Caco-2 (cell line): ENCODE results near the gene CACNB1. TPM values are rescaled to one million over a fixed set of nuclear protein-coding genes. Genes with fewer than 3 reads are reported as not detected.

Source experiments
- Bru-seq: library from RNA; stranded (reverse); fragments of 400-500 nt; gene quantifications from one replicate; lab custom pipeline; 2021; lab: Mats Ljungman, UMichigan
- BruChase-seq, 2 experiments: library from RNA; stranded (reverse); fragments of 400-500 nt; gene quantifications; one replicate each; lab custom pipeline; 2021; lab: Mats Ljungman, UMichigan
- BruUV-seq: library from RNA; stranded (reverse); fragments of 400-500 nt; replicated peaks from 2 replicates; lab custom pipeline; 2021; lab: Mats Ljungman, UMichigan
- CTCF ChIA-PET: fragments of 300-600 bp; sonication (Branson Sonifier 250); formaldehyde crosslinking; loops from one replicate; lab custom pipeline; 2022; ENCODE audit warnings: antibody characterized with exemption; lab: Charles Lee
- POLR2A ChIA-PET: fragments of 300-600 bp; sonication (Branson Sonifier 250); formaldehyde crosslinking; loops from one replicate; lab custom pipeline; 2022; ENCODE audit warnings: antibody characterized with exemption; lab: Charles Lee
- DNase-seq, 2 experiments: peaks; one replicate each; pipeline versions ENCODE4 v3.0.0 to v3.0.0-alpha.2; 2020 to 2022
- H3K27me3 ChIP-seq: replicated peaks from 2 replicates; pipeline ENCODE4 v1.6.0; 2011; ENCODE audit warnings: low read length; ENCODE audit not compliant: control insufficient read depth, insufficient read depth
- H3K36me3 ChIP-seq: 2 replicates; pipeline ENCODE4 v1.5.1; 2011; ENCODE audit warnings: low read length; ENCODE audit not compliant: control insufficient read depth, insufficient read depth
- H3K4me1 ChIP-seq: fragments of 250-450 bp; sonication (Bioruptor Pico); 2 replicates; pipeline ENCODE4 v1.5.1; 2020; ENCODE audit warnings: mild to moderate bottlenecking
- H3K4me3 ChIP-seq: 2 replicates; pipeline ENCODE4 v1.5.1; 2011; ENCODE audit warnings: low read depth, mild to moderate bottlenecking, control low read depth, low read length
- H3K9me3 ChIP-seq: fragments of 250-450 bp; sonication (Bioruptor Pico); 2 replicates; pipeline ENCODE4 v1.5.1; 2020; ENCODE audit warnings: mild to moderate bottlenecking, moderate library complexity
- H3K27ac Mint-ChIP-seq: one replicate; pipeline ENCODE4 v1.8.0; 2022; ENCODE audit warnings: mixed read lengths; ENCODE audit not compliant: unreplicated experiment
- H3K27me3 Mint-ChIP-seq: one replicate; pipeline ENCODE4 v1.8.0; 2022; ENCODE audit warnings: mixed read lengths; ENCODE audit not compliant: insufficient read depth, unreplicated experiment
- H3K36me3 Mint-ChIP-seq: one replicate; pipeline ENCODE4 v1.8.0; 2022; ENCODE audit warnings: mild to moderate bottlenecking, mixed read lengths; ENCODE audit not compliant: insufficient read depth, unreplicated experiment
- H3K4me1 Mint-ChIP-seq: one replicate; pipeline ENCODE4 v1.8.0; 2022; ENCODE audit warnings: low read depth, mixed read lengths; ENCODE audit not compliant: unreplicated experiment
- H3K4me3 Mint-ChIP-seq: one replicate; pipeline ENCODE4 v1.8.0; 2022; ENCODE audit warnings: mild to moderate bottlenecking, moderate library complexity, mixed read lengths; ENCODE audit not compliant: unreplicated experiment
- H3K9me3 Mint-ChIP-seq: one replicate; pipeline ENCODE4 v1.8.0; 2022; ENCODE audit warnings: mixed read lengths; ENCODE audit not compliant: unreplicated experiment
- CTCF ChIP-seq, 2 experiments: fragments of 200-600 bp in 1 of 2; IDR thresholded peaks; 1 replicate in 1 of 2; 2 replicates in 1 of 2; pipeline versions ENCODE4 v1.5.1 to v1.8.0; 2011 to 2022; ENCODE audit warnings: antibody characterized with exemption in 1 of 2, control low read depth in 1 of 2, inconsistent platforms in 1 of 2, low read depth in 1 of 2, low read length in 1 of 2, mild to moderate bottlenecking in 1 of 2, moderate library complexity in 1 of 2; ENCODE audit not compliant: insufficient read depth in 1 of 2, severe bottlenecking in 1 of 2, unreplicated experiment in 1 of 2
- intact Hi-C: fragments of 100-400 bp; cut with micrococcal nuclease; formaldehyde crosslinking; loops from one replicate; pipeline ENCODE4 v1.10.0; 2022; ENCODE audit not compliant: unreplicated experiment
- long read RNA-seq: library from polyadenylated mRNA; stranded (forward); transcript quantifications from one replicate; pipeline ENCODE4 v2.0.0, GENCODE V29; 2022
- total RNA-seq: library from RNA; stranded (reverse); gene quantifications from 2 replicates; pipeline ENCODE4 v1.2.3, GENCODE V29; 2022

The CACNB1 gene
- total RNA-seq, result 6.1 and 7.0 TPM in 2 replicates
- percentile 41 among the genes with signal in this experiment for Bru-seq, nascent RNA
- percentile 46 among the genes with signal in this experiment for BruChase-seq, experiment 1, labeled RNA remaining after a 2-hour chase
- percentile 42 among the genes with signal in this experiment for BruChase-seq, experiment 2, labeled RNA remaining after a 6-hour chase
- long read RNA-seq, partial matches to known transcripts, result 0 of 2 reads
- long read RNA-seq, other reads (novel, unspliced or antisense), result 0 of 2 reads

- H3K36me3 Mint-ChIP-seq, result peaks cover 31% of the 10 kb centered on the region
- ChIA-PET POLR2A (interaction anchor here (0.5 kb wide), 1 partner anchor 8 kb away, joined by 3 read pairs; no protein-coding TSS in a partner anchor), CTCF (interaction anchor here (0.6 to 1.1 kb wide), 4 partner anchors 18 to 222 kb away, joined by 3 to 5 read pairs (median 4); no protein-coding TSS in a partner anchor)
- peaks cover 15% of the 10 kb centered on the region for H3K4me1 ChIP-seq
- peaks cover 9% of the 10 kb centered on the region for H3K36me3 ChIP-seq
- peak within 1 kb of the TSS; percentile 87 for H3K4me3 Mint-ChIP-seq
- H3K9me3 ChIP-seq, result no peaks in the 10 kb centered on the region
- H3K27me3 ChIP-seq, result no peaks in the 10 kb centered on the region
- no peak for TF ChIP-seq CTCF (IDR thresholded peaks at IDR 0.05; ENCODE audit: insufficient read depth in 1 of 2, low read depth in 1 of 2, low read length in 1 of 2, severe bottlenecking in 1 of 2, unreplicated experiment in 1 of 2)
- peak within 1 kb of the TSS; percentile 79 for H3K4me3 ChIP-seq
- peak; percentile 81 to 86 for DNase-seq
- H3K27me3 Mint-ChIP-seq, result no peaks in the 10 kb centered on the region
- H3K4me1 Mint-ChIP-seq, result peaks cover 6% of the 10 kb centered on the region
- intact Hi-C loops, result no loop called here
- H3K9me3 Mint-ChIP-seq, result no peaks in the 10 kb centered on the region
- no TSS peak for BruUV-seq
- no peak within 1 kb of the TSS for H3K27ac Mint-ChIP-seq
These were observed at the start of gene CACNB1 for GRCh38 chr17:39197380-39198185. CACNB1 (minus strand) TSS chr17:39197669; CDS start chr17:39197495, 174 bp downstream.

- no peaks in the 10 kb centered on the region for H3K27me3 ChIP-seq
- H3K36me3 ChIP-seq, result no peaks in the 10 kb centered on the region; the same call in 1 of the 2 replicates
- Mint-ChIP-seq H3K27me3 (no peaks in the 10 kb centered on the region), H3K4me1 (no peaks in the 10 kb centered on the region), H3K36me3 (no peaks in the 10 kb centered on the region), H3K9me3 (no peaks in the 10 kb centered on the region), H3K4me3 (no peak overlapping the region), H3K27ac (no peak overlapping the region)
- DNase-seq, result no peak
- intact Hi-C loops, result no loop called here
- peak; percentile 31 to 33 for TF ChIP-seq CTCF (IDR thresholded peaks at IDR 0.05; ENCODE audit: insufficient read depth in 1 of 2, low read depth in 1 of 2, low read length in 1 of 2, severe bottlenecking in 1 of 2, unreplicated experiment in 1 of 2)
- no peaks in the 10 kb centered on the region for H3K9me3 ChIP-seq
- BruUV-seq, result no TSS peak
- ChIA-PET CTCF (interaction anchor here (0.7 to 7.1 kb wide), 2 partner anchors 40 to 170 kb away, joined by 3 to 123 read pairs; no protein-coding TSS in a partner anchor), POLR2A (no interaction called here)
- H3K4me3 ChIP-seq, result no peak overlapping the region
- H3K4me1 ChIP-seq, result no peaks in the 10 kb centered on the region
These were observed 48.8 kb upstream of the CACNB1 start for GRCh38 chr17:39246274-39246673.
